B cell (primary cell): ENCODE results near the gene NECTIN1. TPM values are rescaled to one million over a fixed set of nuclear protein-coding genes. Genes with fewer than 3 reads are reported as not detected.

Experiments used
- ATAC-seq: fragments of 200-7000 bp; cut with Tn5 transposase; one replicate; pipeline ENCODE4 v1.10.0; 2021; ENCODE audit warnings: low read depth, mild to moderate bottlenecking, moderate number of reproducible peaks, moderate library complexity
- CTCF ChIA-PET: fragments of 350-600 bp; sonication (Branson Sonifier 250); formaldehyde crosslinking; loops from one replicate; lab custom pipeline; 2021; ENCODE audit warnings: antibody characterized with exemption, inconsistent platforms; lab: Charles Lee
- POLR2A ChIA-PET: fragments of 350-600 bp; sonication (Branson Sonifier 250); formaldehyde crosslinking; loops from one replicate; lab custom pipeline; 2021; ENCODE audit warnings: antibody characterized with exemption; lab: Charles Lee
- DNase-seq: peaks from one replicate; pipeline ENCODE4 v3.0.0; 2013
- H2AFZ ChIP-seq: 2 replicates; pipeline ENCODE4 v1.6.1; 2012; ENCODE audit warnings: mild to moderate bottlenecking, low read depth, low read length; ENCODE audit not compliant: insufficient read depth, poor library complexity, severe bottlenecking
- H3K27ac ChIP-seq, 2 donors: 1 replicate in 1 of 2; 2 replicates in 1 of 2; pipeline ENCODE4 v1.5.1; 2012 to 2013; ENCODE audit warnings: low read length in 2 of 2, mild to moderate bottlenecking in 2 of 2, moderate library complexity in 1 of 2
- H3K27me3 ChIP-seq, 4 experiments: fragments of 200-600 bp in 1 of 4; sonication (generic) in 1 of 4; replicated peaks in 1 of 4; 1 replicate in 2 of 4; 2 replicates in 2 of 4; pipeline versions ENCODE4 v1.6.1 to v1.7.0; 2013 to 2016; ENCODE audit warnings: low read length in 3 of 4, mild to moderate bottlenecking in 2 of 4, mixed read lengths in 1 of 4, moderate library complexity in 1 of 4; ENCODE audit not compliant: insufficient read depth in 4 of 4, control insufficient read depth in 3 of 4; ENCODE audit errors: control extremely low read depth in 1 of 4
- H3K36me3 ChIP-seq, 2 experiments: replicated peaks in 1 of 2; 1 replicate in 1 of 2; 2 replicates in 1 of 2; pipeline versions ENCODE4 v1.6.1 to v1.7.1; 2013; ENCODE audit warnings: low read length in 1 of 2; ENCODE audit not compliant: insufficient read depth in 2 of 2, control insufficient read depth in 1 of 2; ENCODE audit errors: control extremely low read depth in 1 of 2, extremely low read depth in 1 of 2
- H3K4me1 ChIP-seq, 2 donors: fragments of 200-600 bp in 1 of 2; sonication (generic) in 1 of 2; 1 replicate in 1 of 2; 2 replicates in 1 of 2; pipeline versions ENCODE4 v1.5.1 to v1.6.1; 2013 to 2017; ENCODE audit warnings: low read length in 2 of 2; ENCODE audit not compliant: control insufficient read depth in 2 of 2, insufficient read depth in 2 of 2
- H3K4me2 ChIP-seq: replicated peaks from 2 replicates; pipeline ENCODE3; 2012; ENCODE audit warnings: mild to moderate bottlenecking, low read depth, low read length; ENCODE audit not compliant: poor library complexity, severe bottlenecking
- H3K4me3 ChIP-seq, 5 experiments: fragments of 200-600 bp in 1 of 5; sonication (generic) in 1 of 5; 1 replicate in 3 of 5; 2 replicates in 2 of 5; pipeline versions ENCODE4 v1.5.1 to v1.7.0; 2011 to 2016; ENCODE audit warnings: low read length in 4 of 5, mild to moderate bottlenecking in 4 of 5, low read depth in 2 of 5, control low read depth in 1 of 5, moderate library complexity in 1 of 5; ENCODE audit not compliant: insufficient read depth in 1 of 5; ENCODE audit errors: control extremely low read depth in 1 of 5, extremely low read depth in 1 of 5
- H3K79me2 ChIP-seq: fragments of 200-600 bp; sonication (generic); one replicate; pipeline ENCODE4 v1.6.0; 2016; ENCODE audit warnings: low read length; ENCODE audit not compliant: control insufficient read depth, insufficient read depth
- H3K9ac ChIP-seq: fragments of 200-600 bp; sonication (generic); 2 replicates; pipeline ENCODE4 v1.6.1; 2017; ENCODE audit warnings: mild to moderate bottlenecking, low read length, moderate library complexity
- H3K9me3 ChIP-seq, 3 donors: one replicate each; pipeline versions ENCODE4 v1.6.1 to v1.7.1; 2013; ENCODE audit warnings: low read length in 2 of 3; ENCODE audit not compliant: control insufficient read depth in 2 of 3, insufficient read depth in 1 of 3; ENCODE audit errors: control extremely low read depth in 1 of 3
- H4K20me1 ChIP-seq: 2 replicates; pipeline ENCODE4 v1.6.0; 2012; ENCODE audit warnings: mild to moderate bottlenecking, low read length; ENCODE audit not compliant: insufficient read depth, control insufficient read depth, poor library complexity, severe bottlenecking
- H3K27ac Mint-ChIP-seq: one replicate; pipeline ENCODE4 v1.8.0; 2021; ENCODE audit warnings: mixed read lengths
- H3K27me3 Mint-ChIP-seq: one replicate; pipeline ENCODE4 v1.8.0; 2021; ENCODE audit warnings: mixed read lengths
- H3K4me1 Mint-ChIP-seq: one replicate; pipeline ENCODE4 v1.8.0; 2021; ENCODE audit warnings: mixed read lengths
- H3K4me3 Mint-ChIP-seq: one replicate; pipeline ENCODE4 v1.8.0; 2021; ENCODE audit warnings: mixed read lengths
- H3K9me3 Mint-ChIP-seq: one replicate; pipeline ENCODE4 v1.8.0; 2022; ENCODE audit warnings: mixed read lengths; ENCODE audit not compliant: insufficient read depth
- CTCF ChIP-seq: fragments of 200-600 bp; IDR thresholded peaks from one replicate; pipeline ENCODE4 v1.8.0; 2022; ENCODE audit warnings: antibody characterized with exemption, mild to moderate bottlenecking
- EZH2 ChIP-seq: IDR thresholded peaks from 2 replicates; pipeline ENCODE4 v1.6.1; 2012; ENCODE audit warnings: borderline replicate concordance, low read depth, mild to moderate bottlenecking, moderate library complexity, low read length; ENCODE audit not compliant: insufficient read depth, poor library complexity, severe bottlenecking
- WGBS: methylation state at CpG from one replicate; pipeline ENCODE4 v1.1.5; 2013; ENCODE audit warnings: missing lambda C conversion rate; ENCODE audit not compliant: insufficient coverage; 5-methylcytosine and 5-hydroxymethylcytosine counted together
- intact Hi-C: fragments of 100-400 bp; cut with micrococcal nuclease; formaldehyde crosslinking; loops from one replicate; pipeline ENCODE4 v1.10.0; 2022
- polyA plus RNA-seq: library from polyadenylated mRNA; depleted of rRNA; stranded (reverse); fragments of >200 nt; gene quantifications from 2 replicates; pipeline ENCODE4 v1.2.3, GENCODE V29; 2012
- total RNA-seq, 2 donors: library from RNA; stranded (reverse); fragments of 120-200 nt in 1 of 2; gene quantifications; 1 replicate in 1 of 2; 2 replicates in 1 of 2; pipeline versions ENCODE4 v1.2.3 to v1.2.4, GENCODE V29; 2013 to 2022

Gene NECTIN1
- total and polyA plus RNA-seq, 2 donors (not counting 1 experiment from before 2014, with no cell fraction given): 2.1 to 3.9 TPM

GRCh38 chr11:119629085-119629484 lies 99.9 kb downstream of the NECTIN1 start:
- Histone ChIP-seq H3K27ac (no peak overlapping the region), H4K20me1 (no peaks in the 10 kb centered on the region), H3K4me1 (no peaks in the 10 kb centered on the region), H3K27me3 (peaks cover 0 to 3% (median 0%) of the 10 kb centered on the region in 4 experiments), H2AFZ (no peak overlapping the region), H3K79me2 (no peaks in the 10 kb centered on the region), H3K4me3 (no peak overlapping the region), H3K9me3 (no peaks in the 10 kb centered on the region), H3K9ac (no peak overlapping the region), H3K4me2 (no peak overlapping the region), H3K36me3 (no peaks in the 10 kb centered on the region)
- WGBS: 73% methylated on average over 4 of the region's 9 CpGs
- TF ChIP-seq CTCF (no peak), EZH2 (no peak)
- no peak overlapping the region for H3K4me3 Mint-ChIP-seq
- H3K4me1 Mint-ChIP-seq: no peaks in the 10 kb centered on the region
- no peak for ATAC-seq
- ChIA-PET POLR2A (no interaction called here), CTCF (interaction anchor here (1.4 kb wide), 1 partner anchor 11 kb away, joined by 3 read pairs; no protein-coding TSS in a partner anchor)
- no peak overlapping the region for H3K27ac Mint-ChIP-seq
- DNase-seq: no peak
- intact Hi-C loops: no loop called here
- H3K27me3 Mint-ChIP-seq: peaks cover 15% of the 10 kb centered on the region
- H3K9me3 Mint-ChIP-seq: no peaks in the 10 kb centered on the region

DNA sequence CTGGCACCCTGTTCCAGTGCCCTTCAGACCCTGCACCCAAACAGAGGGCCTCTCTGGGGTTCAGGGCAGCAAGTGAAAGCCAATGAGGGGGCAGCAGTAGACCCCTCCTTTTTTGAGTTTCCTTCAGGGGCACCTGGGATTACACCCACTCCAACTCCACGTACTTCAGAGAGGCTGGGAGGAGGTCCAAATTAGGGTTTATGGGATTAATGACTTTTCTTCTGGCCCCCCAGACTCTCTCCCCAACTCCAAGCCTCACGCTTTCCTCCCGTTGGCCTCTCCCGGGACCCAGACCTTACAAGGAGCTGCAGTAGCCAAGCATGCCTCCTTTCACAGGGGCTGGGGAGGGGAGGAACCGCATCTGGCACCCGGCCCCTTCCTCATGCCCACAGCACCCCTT lies 101.7 kb downstream of the NECTIN1 start:
- H3K4me3 ChIP-seq: no peak overlapping the region
- Mint-ChIP-seq H3K4me1 (no peaks in the 10 kb centered on the region), H3K27ac (no peak overlapping the region), H3K9me3 (no peaks in the 10 kb centered on the region), H3K27me3 (peaks cover 20% of the 10 kb centered on the region), H3K4me3 (no peak overlapping the region)
- peaks cover 0 to 4% (median 2%) of the 10 kb centered on the region in 4 experiments for H3K27me3 ChIP-seq
- POLR2A ChIA-PET: no interaction called here
- no peak overlapping the region for H2AFZ ChIP-seq
- no peaks in the 10 kb centered on the region for H3K9me3 ChIP-seq
- TF ChIP-seq CTCF (no peak), EZH2 (no peak)
- intact Hi-C loops: no loop called here
- 85% methylated on average over 2 of the region's 6 CpGs for WGBS
- H3K4me1 ChIP-seq: no peaks in the 10 kb centered on the region
- no peak overlapping the region for H3K9ac ChIP-seq
- H3K79me2 ChIP-seq: no peaks in the 10 kb centered on the region
- no peak overlapping the region for H3K27ac ChIP-seq
- no peak for ATAC-seq
- H4K20me1 ChIP-seq: no peaks in the 10 kb centered on the region
- CTCF ChIA-PET: no interaction called here
- no peaks in the 10 kb centered on the region for H3K36me3 ChIP-seq
- no peak overlapping the region for H3K4me2 ChIP-seq
- DNase-seq: no peak
